ENCODE results near the gene KANSL1L.

DNA sequence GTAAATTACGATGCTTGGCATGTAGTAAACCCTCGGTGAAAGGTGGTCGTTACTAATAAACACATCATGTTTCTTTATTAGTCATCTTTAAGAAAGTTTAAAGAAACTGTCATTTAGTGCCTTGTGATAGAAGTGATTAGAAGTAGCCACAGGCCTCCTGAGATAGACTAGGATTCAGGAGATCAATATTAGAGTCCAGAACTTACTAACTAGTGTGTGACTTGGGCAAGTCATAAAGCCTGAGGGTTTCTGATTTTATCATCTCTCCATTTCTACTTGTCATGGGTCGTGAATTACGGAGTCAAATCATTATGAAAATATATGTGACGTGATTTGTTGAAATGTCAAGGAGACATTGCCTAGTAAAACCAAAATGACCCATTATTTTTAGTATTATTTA, 162.1 kb downstream of the KANSL1L start:
- TF ChIP-seq, protein P1, sequence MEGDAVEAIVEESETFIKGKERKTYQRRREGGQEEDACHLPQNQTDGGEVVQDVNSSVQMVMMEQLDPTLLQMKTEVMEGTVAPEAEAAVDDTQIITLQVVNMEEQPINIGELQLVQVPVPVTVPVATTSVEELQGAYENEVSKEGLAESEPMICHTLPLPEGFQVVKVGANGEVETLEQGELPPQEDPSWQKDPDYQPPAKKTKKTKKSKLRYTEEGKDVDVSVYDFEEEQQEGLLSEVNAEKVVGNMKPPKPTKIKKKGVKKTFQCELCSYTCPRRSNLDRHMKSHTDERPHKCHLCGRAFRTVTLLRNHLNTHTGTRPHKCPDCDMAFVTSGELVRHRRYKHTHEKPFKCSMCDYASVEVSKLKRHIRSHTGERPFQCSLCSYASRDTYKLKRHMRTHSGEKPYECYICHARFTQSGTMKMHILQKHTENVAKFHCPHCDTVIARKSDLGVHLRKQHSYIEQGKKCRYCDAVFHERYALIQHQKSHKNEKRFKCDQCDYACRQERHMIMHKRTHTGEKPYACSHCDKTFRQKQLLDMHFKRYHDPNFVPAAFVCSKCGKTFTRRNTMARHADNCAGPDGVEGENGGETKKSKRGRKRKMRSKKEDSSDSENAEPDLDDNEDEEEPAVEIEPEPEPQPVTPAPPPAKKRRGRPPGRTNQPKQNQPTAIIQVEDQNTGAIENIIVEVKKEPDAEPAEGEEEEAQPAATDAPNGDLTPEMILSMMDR (IDR thresholded peaks at IDR 0.05; ENCODE audit: low read length): no peak
- no peak for TF ChIP-seq EZH2 (optimal IDR thresholded peaks at IDR 0.05; ENCODE audit: low read depth, low read length)
- no peak for TF ChIP-seq EZH2phosphoT487 (IDR thresholded peaks at IDR 0.05; ENCODE audit: low read length)

Measured in MM.1S (cell line).